Measurements from ENCODE around the gene GKN1.

Gene GKN1

GRCh38 chr2:68934021-68934420 is 40.4 kb upstream of the GKN1 start:
- TF ChIP-seq CTCF (IDR thresholded peaks at IDR 0.05; ENCODE audit: control extremely low read depth, extremely low read depth, low read depth, missing control alignments): no peak
- no peak for DNase-seq (ENCODE audit: extremely low spot score)
- ChIA-PET POLR2A (no interaction called here), CTCF (interaction anchor here (1.1 to 5.8 kb wide), 7 partner anchors 9 to 469 kb away, joined by 3 to 55 read pairs (median 5); no protein-coding TSS in a partner anchor)

DNA sequence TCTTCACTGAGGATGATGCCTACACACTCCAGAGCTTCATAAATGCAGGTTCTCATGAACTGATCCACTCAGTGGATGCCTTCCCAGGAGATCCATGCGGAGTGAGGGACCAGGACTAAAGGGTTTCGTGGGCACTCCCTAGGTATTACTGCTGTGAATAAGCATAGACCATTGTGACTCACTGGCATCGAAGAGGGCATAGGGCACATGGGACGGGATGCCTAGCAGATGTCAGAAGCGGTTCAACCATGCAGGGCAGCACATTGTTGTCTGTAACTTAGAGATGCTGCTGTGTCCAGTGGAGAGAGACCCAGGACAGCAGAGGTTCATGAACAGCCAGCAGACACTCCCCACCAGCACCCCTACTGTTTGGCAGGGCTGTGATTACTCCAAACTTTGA is 39.0 kb upstream of the GKN1 start:
- no peak for DNase-seq (ENCODE audit: extremely low spot score)
- CTCF ChIA-PET: interaction anchor here (0.9 to 5.8 kb wide), 7 partner anchors 8 to 471 kb away, joined by 3 to 55 read pairs (median 4); no protein-coding TSS in a partner anchor
- POLR2A ChIA-PET: no interaction called here
- no peak for TF ChIP-seq CTCF (IDR thresholded peaks at IDR 0.05; ENCODE audit: control extremely low read depth, extremely low read depth, low read depth, missing control alignments)

DNA sequence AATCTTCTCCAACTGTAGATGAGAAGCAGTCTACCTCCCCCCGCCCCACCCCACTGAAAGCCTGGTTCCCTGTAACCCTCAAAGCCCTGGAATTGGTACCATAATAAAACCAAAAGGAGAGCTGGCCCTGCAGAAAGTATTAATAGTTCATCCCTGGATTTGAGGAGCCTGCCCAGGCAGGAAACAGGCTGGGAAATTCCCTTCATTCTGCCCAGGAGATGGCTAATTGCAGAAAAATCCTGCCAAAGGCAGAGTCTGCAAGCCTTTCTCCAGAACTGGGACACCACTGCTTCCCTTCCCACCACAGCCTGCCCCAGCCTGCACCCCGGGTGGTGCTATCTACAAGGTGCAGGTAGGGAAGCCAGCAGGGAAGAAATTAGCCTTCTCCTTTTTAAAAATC is 38.0 kb upstream of the GKN1 start:
- DNase-seq (ENCODE audit: extremely low spot score): no peak
- POLR2A ChIA-PET: no interaction called here
- CTCF ChIA-PET: interaction anchor here (1.4 to 5.8 kb wide), 3 partner anchors 11 to 449 kb away, joined by 3 to 42 read pairs (median 3); no protein-coding TSS in a partner anchor
- no peak for TF ChIP-seq CTCF (IDR thresholded peaks at IDR 0.05; ENCODE audit: control extremely low read depth, extremely low read depth, low read depth, missing control alignments)

DNA sequence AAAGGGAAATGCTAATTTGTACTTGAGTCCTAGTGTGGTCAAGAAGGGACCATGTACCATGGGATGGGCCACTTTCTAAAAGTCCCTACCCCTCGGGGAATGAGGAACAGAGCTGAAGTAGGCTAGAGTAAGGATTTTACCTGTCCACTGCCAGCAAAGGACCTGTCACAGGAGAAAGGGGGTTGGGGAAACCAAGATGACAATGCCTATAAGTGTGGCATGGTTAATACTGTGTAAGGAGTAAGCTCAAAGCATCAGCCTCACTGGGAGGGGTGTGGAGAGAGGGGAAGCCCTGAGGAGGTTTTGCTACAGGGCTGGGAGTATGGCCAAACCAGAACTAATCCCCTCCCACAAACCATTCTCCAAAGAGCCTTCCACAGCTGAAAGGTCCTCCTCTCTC is 37.5 kb upstream of the GKN1 start:
- TF ChIP-seq CTCF (IDR thresholded peaks at IDR 0.05; ENCODE audit: control extremely low read depth, extremely low read depth, low read depth, missing control alignments): no peak
- ChIA-PET POLR2A (no interaction called here), CTCF (interaction anchor here (0.7 to 5.8 kb wide), 4 partner anchors 11 to 449 kb away, joined by 3 to 42 read pairs (median 3); no protein-coding TSS in a partner anchor)
- no peak for DNase-seq (ENCODE audit: extremely low spot score)

DNA sequence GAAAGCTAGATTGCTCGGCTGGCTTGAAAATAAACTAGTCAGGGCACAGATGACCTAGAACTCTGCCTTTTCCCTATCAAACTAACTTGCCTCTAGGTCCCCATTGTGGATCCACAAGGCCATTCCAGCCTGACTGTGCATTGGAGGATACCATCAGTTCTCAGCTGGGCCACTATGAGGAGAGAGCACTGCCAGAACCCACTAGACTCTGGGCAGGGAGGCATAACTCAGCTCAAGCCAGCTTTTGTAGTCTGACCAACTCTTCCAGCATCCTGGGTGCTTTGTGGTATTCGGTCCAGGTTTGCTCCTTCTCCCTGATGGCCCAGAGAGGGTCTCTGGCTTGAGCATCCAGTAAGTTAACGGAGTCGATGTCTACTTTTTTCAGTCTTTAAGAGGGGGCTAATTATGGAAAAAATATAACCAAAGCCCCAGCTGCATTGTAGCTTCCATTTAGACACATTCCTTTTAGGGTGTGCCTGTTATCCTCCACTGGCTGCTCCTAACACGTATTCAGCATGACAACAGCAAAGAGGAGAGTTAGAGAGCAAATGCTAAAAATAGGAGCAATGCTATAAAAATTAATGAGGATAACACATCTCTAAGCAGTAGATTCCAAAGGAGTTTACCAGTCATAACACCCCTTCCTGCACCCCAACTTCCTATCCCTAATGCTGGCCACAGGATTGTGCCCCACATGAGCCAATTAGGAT is 36.9 kb upstream of the GKN1 start:
- no peak for TF ChIP-seq CTCF (IDR thresholded peaks at IDR 0.05; ENCODE audit: control extremely low read depth, extremely low read depth, low read depth, missing control alignments)
- no peak for DNase-seq (ENCODE audit: extremely low spot score)
- CTCF ChIA-PET: interaction anchor here (0.7 to 5.8 kb wide), 3 partner anchors 12 to 450 kb away, joined by 3 to 42 read pairs (median 3); no protein-coding TSS in a partner anchor
- POLR2A ChIA-PET: no interaction called here

DNA sequence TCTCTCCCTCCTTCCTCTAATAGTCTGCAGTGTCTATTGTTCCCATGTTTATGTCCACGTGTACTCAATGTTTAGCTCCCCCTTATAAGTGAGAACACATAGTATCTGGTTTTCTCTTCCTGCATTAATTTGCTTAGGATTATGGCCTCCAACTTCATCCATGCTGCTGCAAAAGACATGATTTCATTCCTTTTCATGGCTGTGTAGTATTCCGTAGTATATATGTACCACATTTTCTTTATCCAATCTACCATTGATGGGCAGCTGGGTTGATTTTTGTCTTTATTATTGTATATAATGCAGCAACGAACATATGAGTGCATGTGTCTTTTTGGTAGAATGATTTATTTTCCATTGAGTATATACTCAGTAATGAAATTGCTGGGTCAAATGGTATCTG is 35.5 kb upstream of the GKN1 start:
- ChIA-PET CTCF (interaction anchor here (0.8 kb wide), 1 partner anchor 61 kb away, joined by 3 read pairs; no protein-coding TSS in a partner anchor), POLR2A (no interaction called here)
- DNase-seq (ENCODE audit: extremely low spot score): no peak
- no peak for TF ChIP-seq CTCF (IDR thresholded peaks at IDR 0.05; ENCODE audit: control extremely low read depth, extremely low read depth, low read depth, missing control alignments)
